ENCODE data around the gene CYFIP1.

DNA sequence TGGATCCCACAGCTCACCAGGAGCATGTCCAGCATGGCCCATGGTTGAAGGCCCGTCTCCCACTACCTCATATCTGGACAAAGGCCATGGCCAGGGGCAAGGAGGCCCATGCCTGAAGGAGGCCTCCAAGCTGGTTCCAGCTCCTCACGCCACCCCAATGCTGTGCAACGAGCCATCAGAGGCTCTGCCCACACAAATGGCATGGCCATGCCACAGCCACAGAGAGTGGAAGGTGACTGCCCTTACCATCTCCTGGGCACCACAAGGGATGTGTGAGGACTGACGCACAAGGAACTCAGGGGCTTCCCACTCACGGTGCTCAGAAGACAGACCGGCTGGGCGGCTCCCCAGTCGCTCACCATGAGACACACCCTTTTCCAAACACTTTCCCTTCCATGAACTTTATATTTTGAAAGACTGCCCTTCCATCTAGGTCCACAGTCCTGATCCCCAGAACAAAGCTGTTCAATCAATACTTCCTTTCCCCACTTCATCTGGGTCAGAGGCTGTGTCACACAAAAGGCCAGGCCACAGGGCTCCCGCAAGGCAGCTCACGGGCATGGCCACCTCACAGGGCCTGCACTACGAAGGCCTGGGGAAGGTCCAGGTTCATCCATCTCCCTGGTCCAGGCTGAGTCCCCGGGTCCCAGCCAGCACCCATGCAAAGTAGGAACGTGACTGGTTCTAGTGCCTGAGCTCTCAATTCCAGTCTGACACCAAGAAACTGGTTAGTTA is 66.4 kb downstream of the CYFIP1 start:
- TF ChIP-seq PCBP1 (IDR thresholded peaks at IDR 0.05; ENCODE audit: low read depth, low read length, poor library complexity, severe bottlenecking) = no peak
- no peak for TF ChIP-seq RFX5 (IDR thresholded peaks at IDR 0.05; ENCODE audit: low read depth, low read length)
- TF ChIP-seq, protein P1, sequence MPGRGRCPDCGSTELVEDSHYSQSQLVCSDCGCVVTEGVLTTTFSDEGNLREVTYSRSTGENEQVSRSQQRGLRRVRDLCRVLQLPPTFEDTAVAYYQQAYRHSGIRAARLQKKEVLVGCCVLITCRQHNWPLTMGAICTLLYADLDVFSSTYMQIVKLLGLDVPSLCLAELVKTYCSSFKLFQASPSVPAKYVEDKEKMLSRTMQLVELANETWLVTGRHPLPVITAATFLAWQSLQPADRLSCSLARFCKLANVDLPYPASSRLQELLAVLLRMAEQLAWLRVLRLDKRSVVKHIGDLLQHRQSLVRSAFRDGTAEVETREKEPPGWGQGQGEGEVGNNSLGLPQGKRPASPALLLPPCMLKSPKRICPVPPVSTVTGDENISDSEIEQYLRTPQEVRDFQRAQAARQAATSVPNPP (IDR thresholded peaks at IDR 0.05; ENCODE audit: borderline replicate concordance, insufficient read depth, insufficient read length) = no peak
- TF ChIP-seq, protein P2, sequence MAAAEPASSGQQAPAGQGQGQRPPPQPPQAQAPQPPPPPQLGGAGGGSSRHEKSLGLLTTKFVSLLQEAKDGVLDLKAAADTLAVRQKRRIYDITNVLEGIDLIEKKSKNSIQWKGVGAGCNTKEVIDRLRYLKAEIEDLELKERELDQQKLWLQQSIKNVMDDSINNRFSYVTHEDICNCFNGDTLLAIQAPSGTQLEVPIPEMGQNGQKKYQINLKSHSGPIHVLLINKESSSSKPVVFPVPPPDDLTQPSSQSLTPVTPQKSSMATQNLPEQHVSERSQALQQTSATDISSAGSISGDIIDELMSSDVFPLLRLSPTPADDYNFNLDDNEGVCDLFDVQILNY (CRISPR knock-in tag; IDR thresholded peaks at IDR 0.05) = no peak
- TF ChIP-seq JUN (IDR thresholded peaks at IDR 0.05; ENCODE audit: borderline replicate concordance, low read depth, low read length) = no peak
- TF ChIP-seq JUN (CRISPR knock-in tag; IDR thresholded peaks at IDR 0.05; ENCODE audit: borderline replicate concordance) = no peak
- TF ChIP-seq, protein P3, sequence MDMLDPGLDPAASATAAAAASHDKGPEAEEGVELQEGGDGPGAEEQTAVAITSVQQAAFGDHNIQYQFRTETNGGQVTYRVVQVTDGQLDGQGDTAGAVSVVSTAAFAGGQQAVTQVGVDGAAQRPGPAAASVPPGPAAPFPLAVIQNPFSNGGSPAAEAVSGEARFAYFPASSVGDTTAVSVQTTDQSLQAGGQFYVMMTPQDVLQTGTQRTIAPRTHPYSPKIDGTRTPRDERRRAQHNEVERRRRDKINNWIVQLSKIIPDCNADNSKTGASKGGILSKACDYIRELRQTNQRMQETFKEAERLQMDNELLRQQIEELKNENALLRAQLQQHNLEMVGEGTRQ (CRISPR knock-in tag; IDR thresholded peaks at IDR 0.05) = no peak
- no peak for TF ChIP-seq CBFB (CRISPR knock-in tag; IDR thresholded peaks at IDR 0.05)
- TF ChIP-seq, protein P4, sequence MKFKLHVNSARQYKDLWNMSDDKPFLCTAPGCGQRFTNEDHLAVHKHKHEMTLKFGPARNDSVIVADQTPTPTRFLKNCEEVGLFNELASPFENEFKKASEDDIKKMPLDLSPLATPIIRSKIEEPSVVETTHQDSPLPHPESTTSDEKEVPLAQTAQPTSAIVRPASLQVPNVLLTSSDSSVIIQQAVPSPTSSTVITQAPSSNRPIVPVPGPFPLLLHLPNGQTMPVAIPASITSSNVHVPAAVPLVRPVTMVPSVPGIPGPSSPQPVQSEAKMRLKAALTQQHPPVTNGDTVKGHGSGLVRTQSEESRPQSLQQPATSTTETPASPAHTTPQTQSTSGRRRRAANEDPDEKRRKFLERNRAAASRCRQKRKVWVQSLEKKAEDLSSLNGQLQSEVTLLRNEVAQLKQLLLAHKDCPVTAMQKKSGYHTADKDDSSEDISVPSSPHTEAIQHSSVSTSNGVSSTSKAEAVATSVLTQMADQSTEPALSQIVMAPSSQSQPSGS (CRISPR knock-in tag; IDR thresholded peaks at IDR 0.05) = no peak

Measured in K562 (cell line).